Thyroid gland (tissue), 4 donors: Measurements from ENCODE around the gene ANKRD13B. TPM values are rescaled to one million over a fixed set of nuclear protein-coding genes. Genes with fewer than 3 reads are reported as not detected.
A peak's percentile ranks its signal among the peaks of the same experiment; 100 is the strongest.

Source experiments
- DNase-seq, 2 donors: peaks; one replicate each; pipeline ENCODE4 v3.0.0-alpha.2; 2019
- H3K27ac ChIP-seq, 3 donors: fragments of 200-600 bp; sonication (generic); 1 replicate in 2 of 3; 2 replicates in 1 of 3; pipeline ENCODE4 v1.5.1; 2016 to 2019; ENCODE audit warnings: mild to moderate bottlenecking in 1 of 3, moderate library complexity in 1 of 3
- H3K27me3 ChIP-seq: fragments of 200-600 bp; sonication (generic); one replicate; pipeline ENCODE4 v1.5.1; 2019
- H3K36me3 ChIP-seq, 2 donors: fragments of 200-600 bp; sonication (generic); one replicate each; pipeline ENCODE4 v1.5.1; 2016 to 2019
- H3K4me1 ChIP-seq, 2 donors: fragments of 200-600 bp; sonication (generic); one replicate each; pipeline ENCODE4 v1.5.1; 2017 to 2019
- H3K4me3 ChIP-seq, 3 donors: fragments of 200-600 bp; sonication (generic); replicated peaks in 1 of 3; 1 replicate in 2 of 3; 2 replicates in 1 of 3; pipeline ENCODE4 v1.5.1; 2016; ENCODE audit warnings: mild to moderate bottlenecking in 1 of 3
- H3K9me3 ChIP-seq: fragments of 200-600 bp; sonication (generic); one replicate; pipeline ENCODE4 v1.5.1; 2017
- POLR2A ChIP-seq, 2 donors: fragments of 450-650 bp; IDR thresholded peaks; one replicate each; pipeline ENCODE4 v1.6.1; 2017; ENCODE audit warnings: antibody characterized with exemption in 2 of 2, mild to moderate bottlenecking in 2 of 2, moderate library complexity in 1 of 2
- WGBS, 2 donors: methylation state at CpG; one replicate each; pipeline ENCODE4 v1.1.5; 2017; 5-methylcytosine and 5-hydroxymethylcytosine counted together
- intact Hi-C: fragments of 100-400 bp; cut with DNase I; formaldehyde crosslinking; loops from one replicate; pipeline ENCODE4 v1.15.1; 2023
- total RNA-seq, 4 donors: library from RNA; depleted of rRNA; stranded (reverse); fragments of >200 nt; gene quantifications; one replicate each; pipeline ENCODE4 v1.2.3, GENCODE V29; 2016
- TF ChIP-seq, protein P1 (sequence below), 6 experiments: fragments of 200-600 bp in 3 of 6; fragments of 450-650 bp in 3 of 6; sonication (generic) in 3 of 6; IDR thresholded peaks; one replicate each; pipeline ENCODE4 v1.5.1; 2016 to 2019; ENCODE audit warnings: antibody characterized with exemption in 6 of 6, mild to moderate bottlenecking in 2 of 6, inconsistent platforms in 1 of 6, moderate library complexity in 1 of 6

ANKRD13B gene
- total RNA-seq, 4 donors from 2014 or later, result 1.6 to 5.8 (median 3.1) TPM

DNA sequence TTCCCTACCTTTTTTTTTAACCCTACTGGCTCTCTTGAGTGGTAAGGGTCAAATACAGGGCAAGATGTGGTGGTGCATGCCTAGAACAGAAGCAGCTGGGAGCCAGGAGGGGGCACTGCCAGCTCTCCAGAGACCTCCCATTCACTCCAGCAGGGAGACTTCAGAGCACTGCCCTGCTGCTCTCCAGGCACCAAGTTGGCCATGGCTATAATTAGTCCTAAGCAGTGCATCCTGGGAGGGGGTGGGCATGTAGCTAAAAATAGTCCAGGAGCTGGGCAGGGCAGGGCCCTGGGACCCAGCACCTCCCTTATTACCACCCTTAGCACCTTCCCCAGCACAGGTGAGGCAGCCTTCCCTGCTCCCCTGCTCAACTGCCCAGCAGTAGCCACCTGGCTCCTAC, 26.3 kb downstream of the ANKRD13B start:
- Histone ChIP-seq H3K27me3 (no peaks in the 10 kb centered on the region), H3K9me3 (no peaks in the 10 kb centered on the region), H3K27ac (no peak overlapping the region), H3K36me3 (no peaks in the 10 kb centered on the region), H3K4me3 (no peak overlapping the region), H3K4me1 (peaks cover 38 to 69% of the 10 kb centered on the region in 2 donors)
- intact Hi-C loops, result loop anchor here (5.0 kb wide), 1 partner anchor 37 kb away; no protein-coding TSS in a partner anchor
- TF ChIP-seq, protein P1, sequence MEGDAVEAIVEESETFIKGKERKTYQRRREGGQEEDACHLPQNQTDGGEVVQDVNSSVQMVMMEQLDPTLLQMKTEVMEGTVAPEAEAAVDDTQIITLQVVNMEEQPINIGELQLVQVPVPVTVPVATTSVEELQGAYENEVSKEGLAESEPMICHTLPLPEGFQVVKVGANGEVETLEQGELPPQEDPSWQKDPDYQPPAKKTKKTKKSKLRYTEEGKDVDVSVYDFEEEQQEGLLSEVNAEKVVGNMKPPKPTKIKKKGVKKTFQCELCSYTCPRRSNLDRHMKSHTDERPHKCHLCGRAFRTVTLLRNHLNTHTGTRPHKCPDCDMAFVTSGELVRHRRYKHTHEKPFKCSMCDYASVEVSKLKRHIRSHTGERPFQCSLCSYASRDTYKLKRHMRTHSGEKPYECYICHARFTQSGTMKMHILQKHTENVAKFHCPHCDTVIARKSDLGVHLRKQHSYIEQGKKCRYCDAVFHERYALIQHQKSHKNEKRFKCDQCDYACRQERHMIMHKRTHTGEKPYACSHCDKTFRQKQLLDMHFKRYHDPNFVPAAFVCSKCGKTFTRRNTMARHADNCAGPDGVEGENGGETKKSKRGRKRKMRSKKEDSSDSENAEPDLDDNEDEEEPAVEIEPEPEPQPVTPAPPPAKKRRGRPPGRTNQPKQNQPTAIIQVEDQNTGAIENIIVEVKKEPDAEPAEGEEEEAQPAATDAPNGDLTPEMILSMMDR (IDR thresholded peaks at IDR 0.05), result peak in 3 of 6 experiments; percentile 25 to 43 (median 32)
- no peak for TF ChIP-seq POLR2A (IDR thresholded peaks at IDR 0.05)
- peak; percentile 59 to 61 for DNase-seq

DNA sequence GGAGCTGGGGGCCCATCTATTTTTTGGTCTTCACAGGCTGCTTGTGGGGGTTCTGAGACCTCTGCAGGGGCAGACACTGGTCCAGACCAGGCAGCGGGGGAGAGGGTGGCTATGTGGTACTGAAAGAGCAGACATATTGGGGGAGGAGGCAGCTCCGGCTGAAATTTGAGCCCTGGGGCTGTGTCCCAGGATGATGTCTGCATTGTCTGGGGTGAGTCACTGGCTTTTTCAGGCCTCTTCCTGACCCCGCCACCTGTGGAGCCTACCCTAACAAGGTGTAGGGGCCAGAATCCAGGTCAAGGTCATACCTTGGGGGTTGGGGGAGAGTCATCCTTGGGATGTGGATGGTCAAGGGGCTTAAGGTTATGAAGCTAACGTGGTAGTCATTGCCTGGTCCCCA, 27.3 kb downstream of the ANKRD13B start:
- WGBS, 2 donors, result 94 to 100% methylated on average over 4 of the region's 4 CpGs
- TF ChIP-seq, protein P1 (IDR thresholded peaks at IDR 0.05), result no peak
- TF ChIP-seq POLR2A (IDR thresholded peaks at IDR 0.05), result no peak
- intact Hi-C loops, result no loop called here
- Histone ChIP-seq H3K9me3 (no peaks in the 10 kb centered on the region), H3K27ac (no peak overlapping the region), H3K4me1 (peaks cover 31 to 72% of the 10 kb centered on the region in 2 donors), H3K27me3 (no peaks in the 10 kb centered on the region), H3K36me3 (no peaks in the 10 kb centered on the region), H3K4me3 (no peak overlapping the region)
- no peak for DNase-seq

DNA sequence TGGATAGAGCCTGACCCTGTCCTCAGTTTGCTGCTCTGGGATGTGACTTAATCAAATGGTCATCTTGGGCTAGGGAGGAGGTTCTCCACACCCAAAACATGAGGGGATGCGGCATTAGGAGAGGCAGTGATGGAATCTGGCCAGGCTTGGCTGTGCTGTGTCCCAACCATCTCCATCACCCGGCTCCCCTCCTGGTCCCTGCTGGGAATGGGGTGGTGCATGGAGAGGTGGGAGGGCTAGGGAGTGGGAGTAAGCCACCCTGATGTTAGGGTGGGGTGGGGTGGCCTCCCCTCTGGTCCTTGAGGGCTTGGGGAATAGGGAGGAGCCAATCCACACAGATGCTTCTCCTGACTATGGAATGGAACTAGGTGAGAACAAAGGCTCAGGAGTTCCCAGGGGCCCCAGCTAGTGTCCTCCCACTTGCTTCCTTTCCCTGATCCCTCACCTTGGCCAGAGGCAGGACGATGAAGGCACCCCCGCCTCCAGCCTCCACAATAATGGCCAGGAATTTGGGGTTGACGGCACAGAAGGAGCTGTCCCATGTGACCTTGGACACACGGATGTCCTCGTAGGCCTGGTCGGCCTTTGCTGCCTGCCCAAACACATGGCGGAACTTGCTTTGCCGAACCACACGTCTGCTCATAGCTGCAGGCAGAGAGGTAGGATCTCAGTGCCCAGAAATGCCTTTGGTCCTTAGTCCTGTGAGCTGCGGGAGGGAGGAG, 28.0 kb downstream of the ANKRD13B start:
- no peaks in the 10 kb centered on the region for H3K36me3 ChIP-seq
- peaks cover 25 to 75% of the 10 kb centered on the region in 2 donors for H3K4me1 ChIP-seq
- no peaks in the 10 kb centered on the region for H3K27me3 ChIP-seq
- no peaks in the 10 kb centered on the region for H3K9me3 ChIP-seq
- intact Hi-C loops, result no loop called here
- no peak for DNase-seq
- H3K27ac ChIP-seq, result no peak overlapping the region
- H3K4me3 ChIP-seq, result no peak overlapping the region
- 96% methylated on average over 12 of the region's 12 CpGs for WGBS, 2 donors
- TF ChIP-seq, protein P1 (IDR thresholded peaks at IDR 0.05), result no peak
- no peak for TF ChIP-seq POLR2A (IDR thresholded peaks at IDR 0.05)

DNA sequence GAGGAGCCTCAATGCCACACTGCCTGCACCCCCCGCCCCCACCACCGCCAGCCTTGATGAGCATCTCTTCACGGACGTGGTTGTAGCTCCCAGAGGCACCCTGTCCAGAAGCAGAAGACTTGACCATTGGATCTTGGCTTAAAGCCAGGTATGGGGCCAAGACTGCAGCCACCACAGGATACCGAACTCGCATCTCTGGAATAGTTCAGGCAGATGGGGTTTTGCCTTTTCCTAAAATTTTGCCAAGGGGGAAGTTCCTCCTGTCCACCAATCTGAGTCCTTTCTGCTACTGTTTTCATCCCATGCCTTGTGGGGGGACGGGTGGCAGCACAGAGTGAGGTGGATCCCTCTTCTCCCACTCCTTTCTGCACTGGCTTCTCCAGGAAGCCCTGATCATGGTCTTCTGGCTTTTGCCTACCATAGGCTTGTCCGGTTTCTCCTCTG, 28.8 kb downstream of the ANKRD13B start:
- WGBS, 2 donors, result 66 to 76% methylated on average over 7 to 8 of the region's 8 CpGs
- DNase-seq, result peak in 1 of 2 donors; percentile 25
- Histone ChIP-seq H3K4me1 (peaks cover 17 to 75% of the 10 kb centered on the region in 2 donors), H3K9me3 (no peaks in the 10 kb centered on the region), H3K27ac (peak overlapping the region in 2 of 3 donors; percentile 41 to 50), H3K27me3 (no peaks in the 10 kb centered on the region), H3K36me3 (no peaks in the 10 kb centered on the region), H3K4me3 (peak overlapping the region in 2 of 3 donors; percentile 51 to 80)
- intact Hi-C loops, result no loop called here
- TF ChIP-seq POLR2A (IDR thresholded peaks at IDR 0.05), result no peak

DNA sequence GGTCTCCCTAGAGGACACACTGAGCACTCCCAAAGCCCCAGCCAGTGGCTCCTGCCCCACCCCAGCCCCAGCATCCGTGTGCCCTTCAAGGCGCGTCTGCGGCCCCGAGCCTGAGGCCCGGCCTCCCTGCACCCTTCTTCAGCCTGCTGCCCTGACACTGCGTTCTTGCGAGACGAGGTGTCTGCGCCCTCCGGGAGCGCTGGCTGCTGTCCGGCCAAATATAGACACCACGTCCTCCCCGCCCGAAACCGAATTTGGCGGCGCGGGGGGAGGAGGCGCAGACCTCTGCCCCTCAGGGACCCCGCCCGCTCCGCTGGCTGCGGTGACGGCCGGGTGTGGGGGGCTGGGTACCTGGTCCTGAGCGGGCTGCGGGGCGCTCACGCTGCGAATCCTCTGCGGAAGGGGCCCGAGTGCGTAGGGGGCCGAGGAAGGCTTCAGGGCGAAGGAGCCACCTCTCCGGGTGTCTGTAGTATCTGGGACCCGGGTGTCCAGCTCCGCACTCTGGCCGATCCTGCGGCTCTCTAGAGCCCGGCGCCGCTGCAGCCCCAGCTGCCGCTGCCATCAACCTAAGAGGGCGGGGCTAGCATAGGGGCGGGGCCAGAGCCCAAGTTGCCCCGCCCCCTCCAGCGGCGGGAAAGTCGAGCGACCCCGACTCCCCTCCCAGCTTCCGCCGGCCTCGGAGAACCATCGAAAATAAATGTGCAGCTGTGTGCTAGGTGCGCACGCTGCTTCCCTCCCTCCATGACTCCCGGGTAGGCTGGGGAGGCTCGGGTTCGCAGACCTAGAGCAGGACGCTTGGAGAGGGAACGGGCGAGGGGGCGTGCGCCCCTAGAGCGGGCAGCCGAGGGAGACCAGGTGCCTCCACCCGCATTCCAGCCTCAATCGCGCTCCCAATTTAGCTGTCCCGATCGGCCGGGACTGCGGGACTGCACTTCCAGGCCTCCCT, 29.7 kb downstream of the ANKRD13B start, which contains the start of gene CORO6:
Gene CORO6, minus strand, starts transcription at position 576 of the 946 bp plus-strand sequence. CDS start 1,491 bp downstream, outside the sequence.
- intact Hi-C loops, result no loop called here

More for the DNA sequence above, 29.7 kb downstream of the ANKRD13B start, which contains the start of gene CORO6:
- 12 to 21% methylated on average over 26 to 36 of the region's 77 CpGs for WGBS, 2 donors
- peak in 1 of 2 donors; percentile 79 for TF ChIP-seq POLR2A (IDR thresholded peaks at IDR 0.05)
- TF ChIP-seq, protein P1 (IDR thresholded peaks at IDR 0.05), result no peak
- DNase-seq, result peak; percentile 47 to 52
- H3K9me3 ChIP-seq, result no peaks in the 10 kb centered on the region
- H3K4me1 ChIP-seq, result peaks cover 16 to 75% of the 10 kb centered on the region in 2 donors
- peak within 1 kb of the TSS in 2 of 3 donors; percentile 41 to 50 for H3K27ac ChIP-seq
- H3K4me3 ChIP-seq, result peak within 1 kb of the TSS; percentile 51 to 83 (median 80)
- H3K36me3 ChIP-seq, result no peaks in the 10 kb centered on the region
- no peaks in the 10 kb centered on the region for H3K27me3 ChIP-seq
